GF-D8 (cell line): ENCODE measurements around the gene RDX.
"Not testable (repeated sequence)": the region's sequence is repeated elsewhere in the genome, so short reads cannot be mapped to it uniquely, and the experiment has no call there.

Experiments used
- DNase-seq: peaks from one replicate; lab custom pipeline; 2025; lab: John Stamatoyannopoulos, UW

The RDX gene

DNA sequence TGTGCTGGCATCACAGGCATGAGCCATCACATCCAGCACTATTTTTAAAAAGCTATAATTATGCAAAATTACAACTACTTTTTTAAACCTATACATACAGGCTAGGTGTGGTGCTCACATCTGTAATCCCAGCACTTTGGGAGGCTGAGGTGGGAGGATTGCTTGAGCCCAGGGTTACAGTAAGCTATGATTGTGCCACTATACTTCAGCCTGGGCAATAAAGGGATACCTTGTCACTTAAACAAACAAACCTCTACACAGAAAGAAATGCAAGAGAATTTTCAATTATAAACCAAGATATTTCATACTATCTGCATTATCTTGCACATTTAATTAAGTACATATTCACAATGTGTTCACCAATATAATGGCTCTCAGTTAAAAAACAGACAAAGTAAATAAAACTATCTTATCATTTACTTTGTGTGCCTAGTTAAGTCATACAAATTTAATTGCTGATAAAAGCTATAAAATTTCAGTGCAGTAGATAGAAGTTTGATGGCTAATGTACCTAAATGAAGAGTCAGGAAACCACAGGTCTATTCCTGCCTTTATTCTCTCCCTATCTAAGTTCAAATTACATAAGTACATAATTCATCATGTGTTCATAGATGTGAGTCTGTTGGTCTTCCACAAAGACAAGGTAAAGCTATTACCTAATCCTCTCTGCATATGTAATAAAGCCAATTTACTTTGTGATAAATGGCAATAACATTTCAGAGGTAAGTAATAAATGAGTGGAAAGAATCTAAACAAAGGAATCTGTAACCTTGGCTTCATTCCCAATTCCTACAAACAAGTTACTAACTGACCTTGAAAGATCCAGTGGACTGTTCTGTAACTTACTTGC is 9.0 kb upstream of the RDX start:
- DNase-seq = no peak

DNA sequence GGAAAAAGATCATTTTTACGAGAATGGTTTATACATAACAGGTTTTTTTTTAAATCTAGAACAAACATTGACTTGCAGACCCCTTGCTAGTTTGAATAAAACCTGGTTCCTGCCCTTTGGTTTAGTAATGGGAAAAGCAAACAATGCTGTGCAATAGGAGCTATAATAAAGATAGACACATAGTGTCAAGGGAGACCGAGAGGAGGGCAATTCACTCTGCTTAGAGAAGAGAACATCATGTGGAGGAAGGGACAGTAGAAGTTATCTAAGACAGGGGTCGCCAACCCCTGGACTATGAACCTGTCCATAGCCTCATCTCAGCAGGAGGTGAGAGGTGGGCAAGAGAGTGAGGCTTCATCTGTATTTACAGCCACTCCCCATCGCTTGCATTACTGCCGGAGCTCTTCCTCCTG is 7.0 kb upstream of the RDX start:
- no peak for DNase-seq

- no peak for DNase-seq
These were observed 5.2 kb upstream of the RDX start for GRCh38 chr11:110301577-110301976.

- no peak for DNase-seq
These were observed 4.6 kb upstream of the RDX start for GRCh38 chr11:110301032-110301431.

GRCh38 chr11:110299006-110299785 is 2.8 kb upstream of the RDX start:
- no peak for DNase-seq

- no peak for DNase-seq
These were observed 1.9 kb upstream of the RDX start for GRCh38 chr11:110298301-110298765.

GRCh38 chr11:110297726-110298300 is 1.4 kb upstream of the RDX start:
- DNase-seq = no peak

- no peak for DNase-seq
These were observed 787 bp upstream of the RDX start for GRCh38 chr11:110297076-110297725.

- DNase-seq = peak; percentile 86
These were observed 736 bp downstream of the RDX start for GRCh38 chr11:110295531-110296225.

DNA sequence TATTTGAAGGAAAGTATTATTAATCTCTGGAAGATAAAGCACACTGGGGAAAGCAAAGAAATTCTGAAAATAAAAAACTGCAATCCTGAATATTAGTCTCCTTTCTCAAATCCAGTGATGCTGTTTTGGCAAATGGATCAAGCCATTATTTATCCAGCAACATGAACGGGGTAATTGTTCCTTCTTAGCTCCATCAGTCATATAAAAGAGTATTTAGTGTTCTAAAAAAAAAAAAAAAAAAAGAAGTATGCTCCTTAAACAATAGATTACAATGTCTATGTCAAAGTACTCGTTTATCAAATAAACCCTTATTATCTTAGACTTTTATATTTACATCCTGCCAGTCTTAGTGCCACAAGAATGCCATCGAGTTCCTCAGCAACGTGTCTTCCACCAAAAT is 1.3 kb downstream of the RDX start:
- no peak for DNase-seq

DNA sequence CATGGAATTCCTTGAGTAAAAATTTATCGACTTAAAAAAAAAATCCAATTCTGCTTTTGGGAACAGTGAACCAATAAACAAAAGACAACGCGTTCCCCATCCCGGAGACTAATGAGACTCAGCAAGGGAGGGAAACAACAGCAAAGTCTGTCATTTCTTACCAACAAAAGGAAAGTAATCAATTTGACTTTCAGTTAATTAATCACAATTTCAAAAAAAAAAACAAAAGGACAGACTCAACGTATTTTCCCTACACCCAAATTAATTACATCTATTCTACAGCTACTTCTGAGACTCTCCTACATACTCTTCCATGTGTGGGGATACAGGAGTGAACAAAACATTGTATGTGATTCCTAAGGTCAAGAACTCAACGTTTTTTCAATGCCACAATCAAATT is 1.9 kb downstream of the RDX start:
- no peak for DNase-seq

DNA sequence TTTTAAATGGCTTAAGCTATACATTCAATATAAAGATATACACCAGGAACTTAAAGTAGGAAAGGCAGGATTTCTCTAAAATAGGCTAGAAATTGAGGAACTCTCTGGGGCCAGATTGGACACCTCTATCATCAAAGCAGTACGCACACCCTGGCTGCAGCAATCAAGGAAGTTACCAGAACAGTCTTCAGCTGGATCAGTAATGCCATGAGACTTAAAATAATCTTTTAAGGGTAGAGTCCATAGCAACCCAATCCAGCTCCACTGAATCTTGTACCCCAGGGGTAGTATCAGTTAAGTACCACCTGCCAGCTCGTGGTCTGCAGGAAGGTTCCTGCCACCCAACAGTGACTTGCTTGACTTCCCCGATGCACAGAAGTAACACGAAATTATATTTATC is 3.0 kb downstream of the RDX start:
- peak; percentile 64 for DNase-seq

GRCh38 chr11:110292146-110292545 is 4.3 kb downstream of the RDX start:
- not testable (repeated sequence) for DNase-seq

DNA sequence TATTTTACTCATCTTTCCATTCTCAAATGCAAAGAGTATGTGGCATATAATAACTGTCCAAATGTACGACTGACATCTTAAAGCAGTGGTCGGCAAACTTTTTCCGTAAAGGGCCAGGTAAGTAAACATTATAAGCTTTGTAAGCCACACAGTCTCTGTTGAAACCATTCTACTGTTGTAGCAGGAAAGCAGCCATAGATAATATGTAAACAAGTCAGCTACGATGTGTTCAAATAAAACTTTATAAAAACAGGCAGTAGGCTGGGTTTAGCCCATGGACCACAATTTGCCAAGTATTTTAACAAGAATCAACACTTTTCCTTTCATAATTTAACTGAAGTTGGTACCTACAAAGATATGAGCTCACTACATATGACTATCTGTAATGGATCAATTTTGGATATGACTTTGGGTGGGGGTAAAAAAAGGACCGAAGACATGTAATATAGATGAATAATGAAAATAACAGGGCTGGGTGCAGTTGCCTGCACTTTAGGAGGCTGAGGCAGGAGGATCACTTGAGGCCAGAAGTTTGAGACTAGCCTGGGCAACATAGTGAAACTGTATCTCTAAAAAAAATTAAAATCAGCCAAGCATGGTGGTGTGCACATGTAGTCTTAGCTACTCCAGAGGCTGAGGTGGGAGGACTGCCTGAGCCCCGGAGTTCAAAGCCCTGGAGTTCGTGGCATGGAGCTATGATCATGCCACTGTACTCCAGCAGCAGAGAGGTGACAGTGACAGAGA is 5.7 kb downstream of the RDX start:
- no peak for DNase-seq

GRCh38 chr11:110289472-110289871 is 6.9 kb downstream of the RDX start:
- no peak for DNase-seq

DNA sequence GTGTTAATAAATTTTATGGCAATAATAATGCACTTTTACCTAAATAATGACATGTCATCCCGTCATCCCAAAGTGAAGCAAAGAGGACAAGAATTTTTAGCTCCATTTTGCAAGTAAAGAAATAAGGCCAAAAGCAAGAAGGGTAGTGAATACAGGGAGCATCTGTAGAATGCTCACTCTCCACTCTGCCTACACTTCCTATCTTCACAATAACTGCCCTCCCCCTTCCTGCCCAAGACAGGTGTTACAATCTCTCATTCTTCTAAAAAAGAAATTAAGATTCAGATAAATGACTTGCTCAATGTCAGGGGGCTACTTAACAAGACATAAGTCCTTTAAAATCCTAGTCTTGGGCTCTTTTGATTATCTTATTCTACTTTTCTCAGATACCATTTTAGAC is 8.9 kb downstream of the RDX start:
- no peak for DNase-seq

- no peak for DNase-seq
These were observed 9.9 kb downstream of the RDX start for GRCh38 chr11:110286298-110287040.

DNA sequence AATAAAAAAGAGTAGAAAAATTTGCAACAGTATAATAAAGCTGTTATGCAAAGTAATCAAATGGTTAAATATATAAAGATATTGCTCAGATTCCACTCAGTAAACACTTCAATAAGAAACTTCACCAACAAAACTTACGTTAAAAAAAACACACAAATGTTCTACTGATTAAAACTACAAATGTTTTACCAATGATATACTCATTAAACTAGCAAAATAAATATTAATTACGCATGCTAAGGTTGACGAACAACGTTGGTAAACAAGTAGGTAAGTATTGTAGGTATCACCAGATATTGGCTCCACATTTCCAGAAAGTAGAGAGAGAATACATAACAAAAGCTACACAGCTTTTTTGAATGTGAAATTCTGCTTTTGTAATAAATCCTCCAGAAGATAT is 12.6 kb downstream of the RDX start:
- no peak for DNase-seq

DNA sequence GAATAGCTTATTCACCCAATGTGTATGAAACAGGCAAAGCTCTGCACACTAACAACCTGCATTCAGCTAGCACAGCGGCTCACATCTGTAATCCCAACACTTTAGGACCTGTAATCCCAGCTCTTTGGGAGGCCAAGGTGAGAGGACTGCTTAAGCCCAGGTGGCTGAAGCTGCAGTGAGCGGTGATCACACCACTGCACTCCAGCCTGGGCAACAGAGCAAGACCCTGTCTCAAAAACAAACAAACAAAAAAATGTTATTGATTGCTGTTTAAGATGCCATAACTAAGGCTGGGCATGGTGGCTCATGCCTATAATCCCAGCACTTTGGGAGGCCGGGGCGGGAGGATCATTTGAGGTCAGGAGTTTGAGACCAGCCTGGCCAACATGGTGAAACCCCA is 15.8 kb downstream of the RDX start:
- DNase-seq = not testable (repeated sequence)

- DNase-seq = no peak
These were observed 16.5 kb downstream of the RDX start for GRCh38 chr11:110279881-110280280.
